Measurements from ENCODE around the gene KTN1.

KTN1 gene

GRCh38 chr14:55698051-55698450, 118.0 kb downstream of the KTN1 start:
- TF ChIP-seq CTCF (IDR thresholded peaks at IDR 0.05; ENCODE audit: insufficient read depth, low read length, missing control alignments), result no peak
- DNase-seq (ENCODE audit: low read depth, low spot score), result no peak
- CTCF ChIA-PET, result interaction anchor here (0.8 to 1.9 kb wide), 2 partner anchors 8 to 252 kb away, joined by 3 to 5 read pairs; no protein-coding TSS in a partner anchor
- POLR2A ChIA-PET, result interaction anchor here (0.6 kb wide), 1 partner anchor 667 kb away, joined by 3 read pairs; no protein-coding TSS in a partner anchor
- H3K4me3 ChIP-seq (ENCODE audit: low read depth, low read length), result no peak overlapping the region

GRCh38 chr14:55699131-55700057, 119.4 kb downstream of the KTN1 start:
- CTCF ChIA-PET, result no interaction called here
- no peak overlapping the region for H3K4me3 ChIP-seq (ENCODE audit: low read depth, low read length)
- no peak for TF ChIP-seq CTCF (IDR thresholded peaks at IDR 0.05; ENCODE audit: insufficient read depth, low read length, missing control alignments)
- POLR2A ChIA-PET, result no interaction called here
- no peak for DNase-seq (ENCODE audit: low read depth, low spot score)

DNA sequence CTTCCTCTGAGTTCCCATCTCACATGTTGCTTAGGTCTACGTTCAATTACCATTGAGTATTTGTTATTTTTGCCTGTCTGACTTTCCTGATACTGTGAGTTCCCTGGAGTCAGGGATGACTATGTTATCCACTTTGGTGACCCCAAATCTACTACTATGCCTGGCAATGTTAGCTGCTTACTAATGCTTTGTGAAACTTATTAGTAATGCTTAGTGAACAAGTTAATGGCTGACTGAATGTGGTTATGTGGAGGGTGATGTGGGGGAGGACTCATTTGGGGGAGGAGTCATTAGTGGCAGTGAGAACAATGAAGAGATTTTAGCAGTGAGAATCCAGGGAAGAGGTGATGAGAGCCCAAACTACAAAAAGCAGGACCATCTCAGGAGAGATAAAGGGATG, 121.6 kb downstream of the KTN1 start:
- ChIA-PET POLR2A (no interaction called here), CTCF (interaction anchor here (0.6 to 1.4 kb wide), 4 partner anchors 10 to 754 kb away, joined by 3 read pairs; no protein-coding TSS in a partner anchor)
- DNase-seq (ENCODE audit: low read depth, low spot score), result no peak
- TF ChIP-seq CTCF (IDR thresholded peaks at IDR 0.05; ENCODE audit: insufficient read depth, low read length, missing control alignments), result no peak
- H3K4me3 ChIP-seq (ENCODE audit: low read depth, low read length), result no peak overlapping the region

DNA sequence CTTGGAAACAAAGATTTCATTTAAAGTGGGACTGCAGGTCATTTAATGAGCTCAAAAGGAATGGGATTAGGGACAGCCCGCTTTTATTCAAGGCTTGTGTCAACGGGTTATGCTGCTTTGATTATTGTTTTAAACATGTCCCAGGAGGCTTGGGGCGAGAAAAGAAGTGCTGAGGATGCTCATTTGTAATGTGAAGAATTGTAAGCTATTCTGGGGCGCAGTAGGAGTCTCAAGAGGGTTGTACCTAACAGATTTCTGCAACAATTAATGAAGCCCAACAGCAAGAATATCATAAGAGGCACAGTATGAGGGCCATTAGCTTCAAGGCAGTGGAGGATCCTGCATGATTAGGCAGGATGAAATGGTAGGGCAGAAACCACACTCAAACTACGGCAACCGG, 122.5 kb downstream of the KTN1 start:
- ChIA-PET POLR2A (no interaction called here), CTCF (interaction anchor here (0.6 to 1.7 kb wide), 8 partner anchors 8 to 753 kb away, joined by 3 to 6 read pairs (median 3); no protein-coding TSS in a partner anchor)
- TF ChIP-seq CTCF (IDR thresholded peaks at IDR 0.05; ENCODE audit: insufficient read depth, low read length, missing control alignments), result no peak

DNA sequence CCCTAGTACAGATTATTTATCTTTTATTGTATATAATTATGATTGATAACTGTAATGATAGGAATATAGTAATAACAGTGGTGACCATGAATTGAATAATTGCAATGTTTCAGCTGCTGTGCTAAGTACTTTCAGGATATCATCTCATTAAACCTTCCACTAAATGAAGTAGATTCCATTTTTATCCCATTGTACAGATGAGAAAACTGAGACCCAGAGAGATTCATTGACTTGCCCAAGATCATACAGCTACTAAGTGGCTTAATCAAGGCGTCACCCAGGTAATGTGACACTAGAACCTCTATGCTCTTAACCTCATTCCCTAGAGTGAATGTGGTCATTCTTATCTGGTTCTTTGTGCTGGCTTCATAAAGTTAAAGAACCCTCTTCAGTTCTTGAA, 124.6 kb downstream of the KTN1 start:
- DNase-seq (ENCODE audit: low read depth, low spot score), result no peak
- POLR2A ChIA-PET, result no interaction called here
- H3K4me3 ChIP-seq (ENCODE audit: low read depth, low read length), result no peak overlapping the region
- CTCF ChIA-PET, result interaction anchor here (0.8 to 6.5 kb wide), 10 partner anchors 9 to 787 kb away, joined by 3 to 57 read pairs (median 4); no protein-coding TSS in a partner anchor
- TF ChIP-seq CTCF (IDR thresholded peaks at IDR 0.05; ENCODE audit: insufficient read depth, low read length, missing control alignments), result no peak

More for the DNA sequence above, 122.5 kb downstream of the KTN1 start:
- H3K4me3 ChIP-seq (ENCODE audit: low read depth, low read length), result no peak overlapping the region
- no peak for DNase-seq (ENCODE audit: low read depth, low spot score)

DNA sequence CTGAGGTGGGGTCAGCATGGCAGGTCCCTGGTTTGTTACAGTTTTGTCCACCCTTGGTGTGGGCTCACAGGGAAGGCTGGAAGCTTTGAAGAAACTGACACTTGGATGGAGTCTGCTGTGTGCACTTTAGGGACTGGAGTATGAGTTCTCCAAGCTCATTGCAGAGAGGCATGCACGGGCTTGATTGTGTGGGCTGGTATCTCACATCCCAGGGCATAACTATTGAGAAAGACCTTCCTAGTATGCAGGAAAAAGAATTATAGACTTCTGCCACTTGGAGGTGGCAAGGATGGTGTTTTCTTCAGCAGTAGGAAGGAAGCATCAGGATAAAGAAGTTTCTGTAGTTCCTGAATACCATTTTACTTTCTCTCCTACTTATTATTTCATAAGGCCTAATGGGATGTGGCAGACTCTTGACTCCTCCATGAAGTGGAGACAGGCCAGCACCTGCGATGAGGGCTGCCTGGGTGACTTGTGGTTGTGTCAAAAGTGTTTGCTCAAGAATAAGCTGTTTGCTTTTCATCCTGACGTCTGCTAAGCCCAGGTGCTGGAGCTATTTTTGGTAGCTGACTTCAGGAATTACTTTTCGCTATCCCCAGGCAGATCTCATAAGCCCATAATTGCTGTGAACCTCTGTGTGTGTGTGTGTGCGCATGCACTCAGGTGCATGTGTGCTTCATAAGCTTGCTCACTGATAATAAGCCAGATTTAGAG, 125.8 kb downstream of the KTN1 start:
- ChIA-PET POLR2A (no interaction called here), CTCF (interaction anchor here (0.7 to 6.5 kb wide), 13 partner anchors 8 to 785 kb away, joined by 3 to 57 read pairs (median 3); no protein-coding TSS in a partner anchor)
- TF ChIP-seq CTCF (IDR thresholded peaks at IDR 0.05; ENCODE audit: insufficient read depth, low read length, missing control alignments), result no peak
- H3K4me3 ChIP-seq (ENCODE audit: low read depth, low read length), result no peak overlapping the region
- DNase-seq (ENCODE audit: low read depth, low spot score), result no peak

Measured in AG04449 (cell line).